CD4-positive, alpha-beta T cell treated with Interleukin-6 for 4 hours (primary cell): Measurements from ENCODE around the gene NHERF2.

ENCODE experiments used
- DNase-seq: peaks from one replicate; pipeline ENCODE4 v3.0.0-alpha.2; 2020; ENCODE audit warnings: mixed read lengths

NHERF2 gene

GRCh38 chr16:2084895-2085625 lies 58.4 kb downstream of the NHERF2 start:
- no peak for DNase-seq

- DNase-seq = no peak
These were observed 59.0 kb downstream of the NHERF2 start for GRCh38 chr16:2085669-2086068.

- no peak for DNase-seq
These were observed 59.5 kb downstream of the NHERF2 start for GRCh38 chr16:2086106-2086742.

- no peak for DNase-seq
These were observed 60.4 kb downstream of the NHERF2 start for GRCh38 chr16:2086812-2087747.

- no peak for DNase-seq
These were observed 61.3 kb downstream of the NHERF2 start for GRCh38 chr16:2087748-2088631.
